Measurements from ENCODE around the gene TXNRD2. TPM values are rescaled to one million over a fixed set of nuclear protein-coding genes. Genes with fewer than 3 reads are reported as not detected.

TXNRD2 gene
- total RNA-seq, 1 experiment from 2014 or later = 33.7 TPM

- no peak for TF ChIP-seq CTCF (IDR thresholded peaks at IDR 0.05; ENCODE audit: unreplicated experiment)
- peak overlapping the region; percentile 25 for H3K27ac Mint-ChIP-seq (ENCODE audit: unreplicated experiment)
- no peaks in the 10 kb centered on the region for H3K27me3 Mint-ChIP-seq (ENCODE audit: unreplicated experiment)
- peaks cover 48% of the 10 kb centered on the region for H3K4me1 Mint-ChIP-seq (ENCODE audit: low read depth, unreplicated experiment)
- no TSS peak for BruUV-seq (replicated peaks)
- intact Hi-C loops (cut with micrococcal nuclease; ENCODE audit: unreplicated experiment) = no loop called here
- H3K36me3 Mint-ChIP-seq (ENCODE audit: insufficient read depth, unreplicated experiment) = peaks cover 64% of the 10 kb centered on the region
- DNase-seq = no peak
- no peaks in the 10 kb centered on the region for H3K9me3 Mint-ChIP-seq (ENCODE audit: low read depth, unreplicated experiment)
- CTCF ChIA-PET = no interaction called here
- H3K4me3 Mint-ChIP-seq (ENCODE audit: low read depth, unreplicated experiment) = peak overlapping the region; percentile 16
Observed at GRCh38 chr22:19960491-19961200, 19.0 kb upstream of the TXNRD2 start.

GRCh38 chr22:19959587-19960490 lies 18.2 kb upstream of the TXNRD2 start:
- BruUV-seq (replicated peaks) = no TSS peak
- Mint-ChIP-seq H3K27me3 (ENCODE audit: unreplicated experiment) (no peaks in the 10 kb centered on the region), H3K36me3 (ENCODE audit: insufficient read depth, unreplicated experiment) (peaks cover 60% of the 10 kb centered on the region), H3K4me1 (ENCODE audit: low read depth, unreplicated experiment) (peaks cover 42% of the 10 kb centered on the region), H3K27ac (ENCODE audit: unreplicated experiment) (peak overlapping the region; percentile 75), H3K4me3 (ENCODE audit: low read depth, unreplicated experiment) (peak overlapping the region; percentile 71), H3K9me3 (ENCODE audit: low read depth, unreplicated experiment) (no peaks in the 10 kb centered on the region)
- CTCF ChIA-PET = no interaction called here
- no peak for TF ChIP-seq CTCF (IDR thresholded peaks at IDR 0.05; ENCODE audit: unreplicated experiment)
- intact Hi-C loops (cut with micrococcal nuclease; ENCODE audit: unreplicated experiment) = no loop called here
- DNase-seq = no peak

GRCh38 chr22:19959043-19959586 lies 17.5 kb upstream of the TXNRD2 start:
- H3K27me3 Mint-ChIP-seq (ENCODE audit: unreplicated experiment) = no peaks in the 10 kb centered on the region
- H3K4me1 Mint-ChIP-seq (ENCODE audit: low read depth, unreplicated experiment) = peaks cover 39% of the 10 kb centered on the region
- peak overlapping the region; percentile 71 for H3K4me3 Mint-ChIP-seq (ENCODE audit: low read depth, unreplicated experiment)
- peak; percentile 89 for DNase-seq
- no peaks in the 10 kb centered on the region for H3K9me3 Mint-ChIP-seq (ENCODE audit: low read depth, unreplicated experiment)
- intact Hi-C loops (cut with micrococcal nuclease; ENCODE audit: unreplicated experiment) = no loop called here
- no TSS peak for BruUV-seq (replicated peaks)
- peak overlapping the region; percentile 75 for H3K27ac Mint-ChIP-seq (ENCODE audit: unreplicated experiment)
- CTCF ChIA-PET = interaction anchor here (0.9 kb wide), 1 partner anchor 11 kb away, joined by 4 read pairs; no protein-coding TSS in a partner anchor
- no peak for TF ChIP-seq CTCF (IDR thresholded peaks at IDR 0.05; ENCODE audit: unreplicated experiment)
- peaks cover 57% of the 10 kb centered on the region for H3K36me3 Mint-ChIP-seq (ENCODE audit: insufficient read depth, unreplicated experiment)
